Measurements from ENCODE around the gene HEPN1.

Gene HEPN1

GRCh38 chr11:124878759-124879492 is 40.1 kb upstream of the HEPN1 start:
- TF ChIP-seq, protein P1, sequence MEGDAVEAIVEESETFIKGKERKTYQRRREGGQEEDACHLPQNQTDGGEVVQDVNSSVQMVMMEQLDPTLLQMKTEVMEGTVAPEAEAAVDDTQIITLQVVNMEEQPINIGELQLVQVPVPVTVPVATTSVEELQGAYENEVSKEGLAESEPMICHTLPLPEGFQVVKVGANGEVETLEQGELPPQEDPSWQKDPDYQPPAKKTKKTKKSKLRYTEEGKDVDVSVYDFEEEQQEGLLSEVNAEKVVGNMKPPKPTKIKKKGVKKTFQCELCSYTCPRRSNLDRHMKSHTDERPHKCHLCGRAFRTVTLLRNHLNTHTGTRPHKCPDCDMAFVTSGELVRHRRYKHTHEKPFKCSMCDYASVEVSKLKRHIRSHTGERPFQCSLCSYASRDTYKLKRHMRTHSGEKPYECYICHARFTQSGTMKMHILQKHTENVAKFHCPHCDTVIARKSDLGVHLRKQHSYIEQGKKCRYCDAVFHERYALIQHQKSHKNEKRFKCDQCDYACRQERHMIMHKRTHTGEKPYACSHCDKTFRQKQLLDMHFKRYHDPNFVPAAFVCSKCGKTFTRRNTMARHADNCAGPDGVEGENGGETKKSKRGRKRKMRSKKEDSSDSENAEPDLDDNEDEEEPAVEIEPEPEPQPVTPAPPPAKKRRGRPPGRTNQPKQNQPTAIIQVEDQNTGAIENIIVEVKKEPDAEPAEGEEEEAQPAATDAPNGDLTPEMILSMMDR (conservative IDR thresholded peaks at IDR 0.05), result no peak
- TF ChIP-seq ZFX (IDR thresholded peaks at IDR 0.05), result no peak

GRCh38 chr11:124879493-124880289 is 39.4 kb upstream of the HEPN1 start:
- peak overlapping the region; percentile 9; the same call in 1 of the 2 replicates for H3K27ac ChIP-seq
- TF ChIP-seq, protein P1 (conservative IDR thresholded peaks at IDR 0.05), result no peak
- no peak for TF ChIP-seq ZFX (IDR thresholded peaks at IDR 0.05)

More at GRCh38 chr11:124878759-124879492, 40.1 kb upstream of the HEPN1 start:
- H3K27ac ChIP-seq, result no peak overlapping the region

DNA sequence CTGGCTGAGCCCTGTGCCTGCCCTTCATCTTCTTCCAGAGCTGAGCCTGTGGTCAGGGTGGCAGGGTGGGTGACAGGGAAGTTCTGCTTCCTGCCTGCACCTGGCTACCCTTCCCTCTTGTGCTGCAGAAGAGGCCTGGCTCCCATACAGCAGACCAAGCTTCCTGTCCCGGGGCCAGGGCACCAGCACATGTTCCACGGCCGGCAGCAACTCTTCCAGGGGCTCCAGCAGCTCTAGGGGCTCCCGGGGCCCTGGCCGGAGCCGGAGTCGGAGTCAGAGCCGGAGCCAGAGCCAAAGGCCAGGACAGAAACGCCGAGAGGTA is 38.8 kb upstream of the HEPN1 start:
- TF ChIP-seq, protein P1 (conservative IDR thresholded peaks at IDR 0.05), result no peak
- TF ChIP-seq ZFX (IDR thresholded peaks at IDR 0.05), result no peak
- H3K27ac ChIP-seq, result peak overlapping the region; percentile 9; the same call in 1 of the 2 replicates

DNA sequence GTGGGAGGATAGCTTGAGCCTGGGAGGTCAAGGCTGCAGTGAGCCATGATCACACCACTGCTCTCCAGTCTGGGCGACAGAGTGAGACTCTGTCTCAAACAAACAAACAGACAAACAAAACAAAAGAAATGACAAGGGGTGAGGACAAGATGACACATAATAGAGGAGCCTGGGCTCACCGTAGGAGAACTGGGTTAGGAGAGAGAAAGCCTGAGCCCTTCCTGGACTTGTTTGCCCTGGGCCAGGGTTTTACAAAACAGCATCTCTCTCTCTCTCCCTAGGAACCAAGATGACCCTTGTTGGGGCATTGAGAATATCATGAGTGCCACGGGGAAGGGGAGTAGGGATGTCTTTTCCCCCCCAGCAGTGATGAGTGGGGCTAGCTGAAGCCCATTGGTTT is 38.1 kb upstream of the HEPN1 start:
- TF ChIP-seq ZFX (IDR thresholded peaks at IDR 0.05), result no peak
- TF ChIP-seq, protein P1 (conservative IDR thresholded peaks at IDR 0.05), result no peak

GRCh38 chr11:124882339-124883071 is 36.5 kb upstream of the HEPN1 start:
- H3K27ac ChIP-seq, result peak overlapping the region; percentile 81

More for the DNA sequence above, 38.1 kb upstream of the HEPN1 start:
- H3K27ac ChIP-seq, result peak overlapping the region; percentile 9; the same call in 1 of the 2 replicates

GRCh38 chr11:124884340-124884739 is 34.7 kb upstream of the HEPN1 start:
- TF ChIP-seq, protein P1 (conservative IDR thresholded peaks at IDR 0.05), result no peak
- no peak for TF ChIP-seq ZFX (IDR thresholded peaks at IDR 0.05)
- H3K27ac ChIP-seq, result peak overlapping the region; percentile 81

More at GRCh38 chr11:124882339-124883071, 36.5 kb upstream of the HEPN1 start:
- 0 out of 2 replicates have a peak, but pooled peaks have one; percentile 17 for TF ChIP-seq ZFX (IDR thresholded peaks at IDR 0.05)
- TF ChIP-seq, protein P1 (conservative IDR thresholded peaks at IDR 0.05), result no peak
